ENCODE measurements around the gene DAAM2. TPM values are rescaled to one million over a fixed set of nuclear protein-coding genes. Genes with fewer than 3 reads are reported as not detected.
A peak's percentile ranks its signal among the peaks of the same experiment; 100 is the strongest.

DAAM2 gene
- total and polyA plus RNA-seq, 2 donors from 2014 or later: 6.9 to 19.8 TPM

DNA sequence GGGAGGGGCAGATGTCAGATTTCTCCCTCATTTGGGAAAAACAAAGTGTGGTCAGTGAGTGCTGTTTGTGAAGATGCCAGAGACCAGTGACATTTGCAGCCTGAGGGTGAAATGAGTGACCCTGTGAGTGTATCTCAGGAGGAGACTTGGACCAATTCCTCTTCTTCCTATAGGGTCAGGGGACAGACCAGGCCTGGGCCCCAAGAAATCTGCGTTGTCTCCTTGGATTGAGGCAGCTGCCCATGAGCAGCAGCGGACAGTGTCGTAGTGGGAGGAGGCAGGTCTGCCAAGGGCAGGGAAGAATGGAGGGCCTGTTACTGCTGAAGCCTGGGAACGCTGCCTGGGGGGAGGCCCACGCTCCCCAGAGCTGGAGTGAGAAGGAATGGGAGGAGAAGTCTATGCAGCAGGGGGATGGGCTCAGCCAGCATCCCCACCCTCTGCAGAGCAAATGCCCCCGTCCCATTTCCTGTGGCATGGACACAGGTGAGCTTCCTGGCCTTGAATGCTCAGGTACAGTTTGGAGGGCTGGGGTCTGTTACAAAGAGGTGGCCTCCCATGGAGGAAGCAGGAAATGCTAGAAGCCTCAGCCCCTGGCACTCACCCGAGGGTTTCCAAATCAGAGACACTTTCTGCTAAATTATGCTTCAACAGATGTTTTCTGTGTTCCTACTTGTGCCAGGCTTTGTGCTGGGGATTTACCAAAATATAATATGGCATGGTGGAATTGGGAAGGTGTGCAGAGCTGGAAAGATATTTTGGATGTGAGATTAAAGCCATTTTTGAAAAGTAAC lies 29.8 kb downstream of the DAAM2 start:
- intact Hi-C loops (cut with DNase I): no loop called here
- Histone ChIP-seq H3K27ac (ENCODE audit: low read depth in 2 of 2, low read length in 2 of 2) (peak overlapping the region; percentile 41 to 53), H3K9me3 (ENCODE audit: control insufficient read depth in 2 of 3, insufficient read depth in 1 of 3, low read length in 3 of 3) (no peaks in the 10 kb centered on the region), H3K4me3 (ENCODE audit: low read length in 3 of 3) (no peak overlapping the region), H3K4me1 (ENCODE audit: control insufficient read depth in 2 of 3, insufficient read depth in 2 of 3, low read depth in 1 of 3, low read length in 3 of 3) (peaks cover 0 to 20% (median 0%) of the 10 kb centered on the region in 3 donors), H3K27me3 (ENCODE audit: control insufficient read depth, insufficient read depth, low read length) (no peaks in the 10 kb centered on the region), H3K36me3 (ENCODE audit: control insufficient read depth in 2 of 3, insufficient read depth in 3 of 3, low read length in 3 of 3) (no peaks in the 10 kb centered on the region), H3K9ac (ENCODE audit: low read length in 3 of 3) (peak overlapping the region in 1 of 3 donors; percentile 16)
- DNase-seq: peak in 1 of 5 donors; percentile 26
- TF ChIP-seq CTCF (IDR thresholded peaks at IDR 0.05; ENCODE audit: borderline replicate concordance, extremely low read depth, insufficient read depth): no peak
- no peak for FAIRE-seq

- DNase-seq: peak in 1 of 5 donors; percentile 89
- peak overlapping the region; percentile 36 to 53 for H3K27ac ChIP-seq (ENCODE audit: low read depth in 2 of 2, low read length in 2 of 2)
- H3K9ac ChIP-seq (ENCODE audit: low read length in 3 of 3): no peak overlapping the region
- H3K27me3 ChIP-seq (ENCODE audit: control insufficient read depth, insufficient read depth, low read length): no peaks in the 10 kb centered on the region
- FAIRE-seq: no peak
- TF ChIP-seq CTCF (IDR thresholded peaks at IDR 0.05; ENCODE audit: borderline replicate concordance, extremely low read depth, insufficient read depth): no peak
- peaks cover 0 to 20% (median 0%) of the 10 kb centered on the region in 3 donors for H3K4me1 ChIP-seq (ENCODE audit: control insufficient read depth in 2 of 3, insufficient read depth in 2 of 3, low read depth in 1 of 3, low read length in 3 of 3)
- no peak overlapping the region for H3K4me3 ChIP-seq (ENCODE audit: low read length in 3 of 3)
- H3K36me3 ChIP-seq (ENCODE audit: control insufficient read depth in 2 of 3, insufficient read depth in 3 of 3, low read length in 3 of 3): no peaks in the 10 kb centered on the region
- no peaks in the 10 kb centered on the region for H3K9me3 ChIP-seq (ENCODE audit: control insufficient read depth in 2 of 3, insufficient read depth in 1 of 3, low read length in 3 of 3)
- intact Hi-C loops (cut with DNase I): no loop called here
Measured at GRCh38 chr6:39822846-39823815, 31.0 kb downstream of the DAAM2 start.

GRCh38 chr6:39824030-39824926 lies 32.1 kb downstream of the DAAM2 start:
- intact Hi-C loops (cut with DNase I): no loop called here
- Histone ChIP-seq H3K4me1 (ENCODE audit: control insufficient read depth in 2 of 3, insufficient read depth in 2 of 3, low read depth in 1 of 3, low read length in 3 of 3) (peaks cover 0 to 20% (median 0%) of the 10 kb centered on the region in 3 donors), H3K27ac (ENCODE audit: low read depth in 2 of 2, low read length in 2 of 2) (peak overlapping the region in 1 of 2 donors; percentile 36), H3K9ac (ENCODE audit: low read length in 3 of 3) (no peak overlapping the region), H3K4me3 (ENCODE audit: low read length in 3 of 3) (no peak overlapping the region), H3K27me3 (ENCODE audit: control insufficient read depth, insufficient read depth, low read length) (no peaks in the 10 kb centered on the region), H3K36me3 (ENCODE audit: control insufficient read depth in 2 of 3, insufficient read depth in 3 of 3, low read length in 3 of 3) (no peaks in the 10 kb centered on the region), H3K9me3 (ENCODE audit: control insufficient read depth in 2 of 3, insufficient read depth in 1 of 3, low read length in 3 of 3) (no peaks in the 10 kb centered on the region)
- TF ChIP-seq CTCF (IDR thresholded peaks at IDR 0.05; ENCODE audit: borderline replicate concordance, extremely low read depth, insufficient read depth): no peak
- peak in 4 of 5 donors; percentile 59 to 76 (median 66) for DNase-seq
- FAIRE-seq: no peak

All from kidney (tissue), 14 donors.